A673 (cell line): ENCODE data around the gene SEC61B.

ENCODE experiments used
- EZH2 ChIP-seq: fragments of 200-600 bp; sonication (generic); IDR thresholded peaks from 2 replicates; pipeline ENCODE4 v1.6.1; 2017; ENCODE audit warnings: borderline replicate concordance, low read depth, mild to moderate bottlenecking, mixed read lengths, antibody characterized with exemption, low read length; ENCODE audit not compliant: poor library complexity, severe bottlenecking
- TF ChIP-seq, protein P1 (sequence below): fragments of 300-800, 200-600 bp; sonication (generic); conservative IDR thresholded peaks from 2 replicates; pipeline ENCODE4 v1.5.1; 2017; ENCODE audit warnings: low read depth, mild to moderate bottlenecking, antibody characterized with exemption, low read length, moderate library complexity, mixed read lengths

DNA sequence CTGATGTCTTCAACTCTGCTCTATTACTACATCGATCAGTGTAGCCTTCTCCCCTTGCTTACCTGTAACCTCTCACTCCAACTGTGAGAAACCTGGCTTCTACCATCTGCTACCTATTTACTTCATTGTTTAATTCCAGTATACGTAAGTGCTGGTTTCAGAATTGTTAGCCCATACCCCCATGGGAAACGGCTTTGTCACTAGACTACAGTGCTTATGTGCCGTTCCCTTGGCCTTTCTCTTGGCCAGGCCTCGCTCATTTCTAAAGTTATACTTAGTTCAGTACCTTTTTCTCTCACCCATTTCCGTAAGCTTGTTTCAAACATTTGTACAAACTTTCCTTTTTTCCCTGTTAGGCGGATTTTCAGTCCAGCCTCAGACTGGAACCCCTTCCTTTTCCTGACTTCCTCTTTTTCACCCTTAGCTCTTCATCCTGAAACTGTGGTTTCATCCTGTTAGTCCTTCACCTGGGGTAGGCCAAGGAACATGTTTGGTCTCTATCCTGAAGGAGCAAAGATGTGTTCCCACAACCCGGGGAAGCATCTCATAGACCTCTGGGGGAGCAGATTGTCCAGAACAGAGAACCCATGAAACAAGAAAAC is 22.0 kb upstream of the SEC61B start:
- TF ChIP-seq, protein P1, sequence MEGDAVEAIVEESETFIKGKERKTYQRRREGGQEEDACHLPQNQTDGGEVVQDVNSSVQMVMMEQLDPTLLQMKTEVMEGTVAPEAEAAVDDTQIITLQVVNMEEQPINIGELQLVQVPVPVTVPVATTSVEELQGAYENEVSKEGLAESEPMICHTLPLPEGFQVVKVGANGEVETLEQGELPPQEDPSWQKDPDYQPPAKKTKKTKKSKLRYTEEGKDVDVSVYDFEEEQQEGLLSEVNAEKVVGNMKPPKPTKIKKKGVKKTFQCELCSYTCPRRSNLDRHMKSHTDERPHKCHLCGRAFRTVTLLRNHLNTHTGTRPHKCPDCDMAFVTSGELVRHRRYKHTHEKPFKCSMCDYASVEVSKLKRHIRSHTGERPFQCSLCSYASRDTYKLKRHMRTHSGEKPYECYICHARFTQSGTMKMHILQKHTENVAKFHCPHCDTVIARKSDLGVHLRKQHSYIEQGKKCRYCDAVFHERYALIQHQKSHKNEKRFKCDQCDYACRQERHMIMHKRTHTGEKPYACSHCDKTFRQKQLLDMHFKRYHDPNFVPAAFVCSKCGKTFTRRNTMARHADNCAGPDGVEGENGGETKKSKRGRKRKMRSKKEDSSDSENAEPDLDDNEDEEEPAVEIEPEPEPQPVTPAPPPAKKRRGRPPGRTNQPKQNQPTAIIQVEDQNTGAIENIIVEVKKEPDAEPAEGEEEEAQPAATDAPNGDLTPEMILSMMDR, result no peak
- no peak for TF ChIP-seq EZH2
